Fibroblast of lung (primary cell): ENCODE data around the gene NF2.

Source experiments
- EZH2 ChIP-seq: IDR thresholded peaks from 2 replicates; pipeline ENCODE4 v1.5.1; 2012; ENCODE audit warnings: low read length, control low read depth, mild to moderate bottlenecking; ENCODE audit errors: missing control alignments
- TF ChIP-seq, protein P1 (sequence below), 2 donors: IDR thresholded peaks in 1 of 2; conservative IDR thresholded peaks in 1 of 2; 1 replicate in 1 of 2; 2 replicates in 1 of 2; pipeline ENCODE4 v1.5.1; 2011 to 2012; ENCODE audit warnings: low read length in 2 of 2, control low read depth in 1 of 2, inconsistent platforms in 1 of 2, low read depth in 1 of 2, mild to moderate bottlenecking in 1 of 2

DNA sequence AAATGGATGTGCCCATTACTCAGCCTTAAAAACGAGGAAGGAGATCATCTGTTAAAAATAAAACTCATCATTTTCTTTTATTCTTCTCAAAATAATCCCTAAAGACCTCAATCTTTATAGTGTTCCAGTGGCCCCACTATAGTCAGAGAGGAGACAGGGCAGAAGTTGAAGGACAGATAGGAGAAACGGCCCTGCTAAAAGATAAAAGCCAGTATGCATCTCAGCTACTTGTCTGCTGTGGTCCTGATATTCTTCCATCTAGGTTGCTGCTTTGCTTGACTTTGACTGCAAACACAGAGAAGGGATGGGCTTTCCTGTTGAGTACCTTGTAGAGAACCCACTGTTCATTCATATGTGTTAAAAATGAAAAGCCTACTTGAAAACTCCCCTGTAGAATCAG lies 31.4 kb downstream of the NF2 start:
- TF ChIP-seq, protein P1, sequence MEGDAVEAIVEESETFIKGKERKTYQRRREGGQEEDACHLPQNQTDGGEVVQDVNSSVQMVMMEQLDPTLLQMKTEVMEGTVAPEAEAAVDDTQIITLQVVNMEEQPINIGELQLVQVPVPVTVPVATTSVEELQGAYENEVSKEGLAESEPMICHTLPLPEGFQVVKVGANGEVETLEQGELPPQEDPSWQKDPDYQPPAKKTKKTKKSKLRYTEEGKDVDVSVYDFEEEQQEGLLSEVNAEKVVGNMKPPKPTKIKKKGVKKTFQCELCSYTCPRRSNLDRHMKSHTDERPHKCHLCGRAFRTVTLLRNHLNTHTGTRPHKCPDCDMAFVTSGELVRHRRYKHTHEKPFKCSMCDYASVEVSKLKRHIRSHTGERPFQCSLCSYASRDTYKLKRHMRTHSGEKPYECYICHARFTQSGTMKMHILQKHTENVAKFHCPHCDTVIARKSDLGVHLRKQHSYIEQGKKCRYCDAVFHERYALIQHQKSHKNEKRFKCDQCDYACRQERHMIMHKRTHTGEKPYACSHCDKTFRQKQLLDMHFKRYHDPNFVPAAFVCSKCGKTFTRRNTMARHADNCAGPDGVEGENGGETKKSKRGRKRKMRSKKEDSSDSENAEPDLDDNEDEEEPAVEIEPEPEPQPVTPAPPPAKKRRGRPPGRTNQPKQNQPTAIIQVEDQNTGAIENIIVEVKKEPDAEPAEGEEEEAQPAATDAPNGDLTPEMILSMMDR (conservative IDR thresholded peaks at IDR 0.05 in 1 of 2, IDR thresholded peaks at IDR 0.05 in 1 of 2; ENCODE audit: low read depth in 1 of 2, low read length in 2 of 2), result no peak
- TF ChIP-seq EZH2, result no peak
